ENCODE measurements around the gene PARVB. TPM values are rescaled to one million over a fixed set of nuclear protein-coding genes. Genes with fewer than 3 reads are reported as not detected.

PARVB gene
- polyA plus RNA-seq, 1 experiment, result 65.8 TPM

- no peak for DNase-seq (ENCODE audit: low read depth)
- ChIA-PET CTCF (interaction anchor here (7.8 kb wide), 1 partner anchor 15 kb away, joined by 47 read pairs; no protein-coding TSS in a partner anchor), POLR2A (no interaction called here)
- Histone ChIP-seq H3K36me3 (ENCODE audit: control insufficient read depth, insufficient read depth, low read length) (no peaks in the 10 kb centered on the region), H3K27me3 (ENCODE audit: control insufficient read depth, insufficient read depth, low read length) (no peaks in the 10 kb centered on the region), H3K4me3 (ENCODE audit: low read depth, low read length) (no peak overlapping the region)
- TF ChIP-seq CTCF (IDR thresholded peaks at IDR 0.05; ENCODE audit: insufficient read depth, low read depth, low read length), result no peak
Measured at GRCh38 chr22:44067033-44067432, 42.9 kb downstream of the PARVB start.

GRCh38 chr22:44067901-44068300 is 43.8 kb downstream of the PARVB start:
- ChIA-PET POLR2A (no interaction called here), CTCF (interaction anchor here (0.7 to 7.8 kb wide), 3 partner anchors 11 to 16 kb away, joined by 3 to 47 read pairs (median 3); no protein-coding TSS in a partner anchor)
- TF ChIP-seq CTCF (IDR thresholded peaks at IDR 0.05; ENCODE audit: insufficient read depth, low read depth, low read length), result no peak
- no peak for DNase-seq (ENCODE audit: low read depth)
- H3K36me3 ChIP-seq (ENCODE audit: control insufficient read depth, insufficient read depth, low read length), result no peaks in the 10 kb centered on the region
- no peaks in the 10 kb centered on the region for H3K27me3 ChIP-seq (ENCODE audit: control insufficient read depth, insufficient read depth, low read length)
- no peak overlapping the region for H3K4me3 ChIP-seq (ENCODE audit: low read depth, low read length)

DNA sequence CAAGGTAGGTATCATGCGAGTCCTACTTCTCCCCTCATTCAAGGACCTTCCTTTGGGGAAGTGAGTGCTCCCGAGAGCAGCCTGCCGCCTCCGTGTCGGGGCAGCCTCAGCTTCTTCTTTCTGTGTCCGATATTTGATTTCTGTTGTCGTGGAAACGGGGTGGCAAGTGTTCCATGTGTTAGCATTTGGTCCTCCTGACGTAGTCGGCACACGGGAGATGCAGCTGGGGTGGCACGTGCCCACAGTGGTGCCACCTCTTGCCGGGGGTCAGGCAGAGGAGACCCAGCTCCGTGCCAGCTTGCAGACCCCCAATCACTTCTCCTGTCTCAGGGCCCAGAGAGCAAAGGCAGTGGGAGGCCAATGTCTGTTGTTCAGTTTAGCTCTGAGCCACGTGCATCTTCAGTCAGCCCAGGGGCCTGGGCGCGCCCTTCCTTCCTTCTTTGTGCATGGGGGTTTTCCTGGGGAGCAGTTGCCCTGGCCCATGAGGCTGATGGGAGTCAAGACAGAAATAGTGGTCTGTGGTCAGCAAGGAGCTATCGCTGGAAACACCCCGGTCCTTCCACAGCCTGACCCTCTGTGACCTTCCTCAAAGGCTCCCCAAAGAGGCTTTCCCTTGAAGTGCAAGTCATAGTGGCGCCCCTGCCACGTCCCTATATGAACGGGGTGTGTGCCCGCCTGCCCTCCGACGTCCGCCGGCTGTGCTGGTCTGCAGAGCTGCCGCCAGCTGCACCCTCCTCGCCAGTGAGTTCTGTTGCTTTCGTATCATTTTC is 44.5 kb downstream of the PARVB start:
- POLR2A ChIA-PET, result no interaction called here
- no peaks in the 10 kb centered on the region for H3K27me3 ChIP-seq (ENCODE audit: control insufficient read depth, insufficient read depth, low read length)
- H3K4me3 ChIP-seq (ENCODE audit: low read depth, low read length), result no peak overlapping the region
- no peaks in the 10 kb centered on the region for H3K36me3 ChIP-seq (ENCODE audit: control insufficient read depth, insufficient read depth, low read length)
- CTCF ChIA-PET, result interaction anchor here (0.7 to 7.8 kb wide), 3 partner anchors 11 to 16 kb away, joined by 3 to 47 read pairs (median 3); no protein-coding TSS in a partner anchor
- no peak for DNase-seq (ENCODE audit: low read depth)
- no peak for TF ChIP-seq CTCF (IDR thresholded peaks at IDR 0.05; ENCODE audit: insufficient read depth, low read depth, low read length)

DNA sequence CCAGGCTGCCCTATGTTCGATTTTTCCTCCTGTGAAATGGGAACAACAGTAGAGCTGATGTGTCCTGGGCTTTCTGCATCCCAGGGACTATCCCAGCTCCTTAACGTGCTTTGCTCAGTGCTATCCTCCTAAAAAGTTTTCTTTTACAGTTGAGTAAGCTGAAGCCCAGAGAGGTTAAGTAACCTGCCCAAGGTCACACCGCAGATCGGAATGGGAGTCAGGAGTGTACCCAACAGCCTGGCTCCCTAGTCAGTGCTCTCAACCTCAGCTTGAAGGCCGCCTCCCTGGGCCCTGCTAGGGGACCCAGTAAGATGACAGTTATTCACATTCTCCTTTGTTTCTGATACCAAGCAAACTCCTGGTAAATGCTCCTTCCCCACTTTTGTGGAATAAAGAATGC is 45.9 kb downstream of the PARVB start:
- DNase-seq (ENCODE audit: low read depth), result no peak
- TF ChIP-seq CTCF (IDR thresholded peaks at IDR 0.05; ENCODE audit: insufficient read depth, low read depth, low read length), result no peak
- ChIA-PET POLR2A (no interaction called here), CTCF (interaction anchor here (0.9 to 7.8 kb wide), 3 partner anchors 12 to 615 kb away, joined by 3 to 47 read pairs (median 12); no protein-coding TSS in a partner anchor)
- Histone ChIP-seq H3K27me3 (ENCODE audit: control insufficient read depth, insufficient read depth, low read length) (no peaks in the 10 kb centered on the region), H3K4me3 (ENCODE audit: low read depth, low read length) (no peak overlapping the region), H3K36me3 (ENCODE audit: control insufficient read depth, insufficient read depth, low read length) (no peaks in the 10 kb centered on the region)

GRCh38 chr22:44071781-44072326 is 47.8 kb downstream of the PARVB start:
- Histone ChIP-seq H3K4me3 (ENCODE audit: low read depth, low read length) (no peak overlapping the region), H3K27me3 (ENCODE audit: control insufficient read depth, insufficient read depth, low read length) (no peaks in the 10 kb centered on the region), H3K36me3 (ENCODE audit: control insufficient read depth, insufficient read depth, low read length) (no peaks in the 10 kb centered on the region)
- ChIA-PET CTCF (interaction anchor here (1.0 to 7.8 kb wide), 4 partner anchors 10 to 89 kb away, joined by 3 to 47 read pairs (median 8); no protein-coding TSS in a partner anchor), POLR2A (no interaction called here)
- TF ChIP-seq CTCF (IDR thresholded peaks at IDR 0.05; ENCODE audit: insufficient read depth, low read depth, low read length), result no peak
- no peak for DNase-seq (ENCODE audit: low read depth)

Measured in BJ (cell line).